CD4-positive, alpha-beta T cell treated with Interleukin-12 subunit alpha and Interleukin-12 subunit beta, for 1 hour (primary cell): ENCODE data around the gene GET3.

Experiments
- DNase-seq: peaks from one replicate; pipeline ENCODE4 v3.0.0-alpha.2; 2020

GET3 gene

GRCh38 chr19:12782424-12783290 lies 45.4 kb downstream of the GET3 start:
- DNase-seq: peak; percentile 94

- peak; percentile 40 for DNase-seq
Observed at GRCh38 chr19:12783291-12783848, 46.1 kb downstream of the GET3 start.

DNA sequence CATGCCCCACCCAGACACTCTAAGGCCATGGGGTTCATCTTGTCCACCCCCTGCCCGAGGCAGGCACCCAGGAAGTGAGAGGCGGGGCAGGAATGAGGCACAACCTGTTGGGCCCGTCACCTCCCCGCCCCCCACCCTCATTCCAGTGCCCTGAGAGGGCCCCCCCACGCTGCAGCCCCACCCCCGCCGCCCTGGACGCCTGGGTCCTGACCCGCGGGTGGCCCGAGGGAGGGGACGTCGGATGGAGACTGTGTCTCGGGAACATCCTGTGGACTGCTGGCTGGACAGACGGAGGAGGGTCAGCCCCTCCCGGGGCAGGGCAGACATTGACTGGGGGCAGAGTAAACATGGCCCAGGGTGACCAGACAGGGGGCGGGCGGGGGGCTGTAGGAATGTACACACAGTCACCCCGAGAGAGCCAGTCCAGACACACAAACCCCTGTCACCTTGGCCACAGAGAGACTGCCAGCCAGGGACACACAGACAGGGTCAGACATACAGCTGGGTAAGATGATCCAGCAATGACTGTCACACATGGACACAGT lies 46.6 kb downstream of the GET3 start:
- DNase-seq: peak; percentile 41

GRCh38 chr19:12784394-12784870 lies 47.1 kb downstream of the GET3 start:
- DNase-seq: peak; percentile 45

- peak; percentile 80 for DNase-seq
Observed at GRCh38 chr19:12784871-12785430, 47.7 kb downstream of the GET3 start.

- DNase-seq: peak; percentile 33
Observed at GRCh38 chr19:12785431-12786031, 48.2 kb downstream of the GET3 start.

DNA sequence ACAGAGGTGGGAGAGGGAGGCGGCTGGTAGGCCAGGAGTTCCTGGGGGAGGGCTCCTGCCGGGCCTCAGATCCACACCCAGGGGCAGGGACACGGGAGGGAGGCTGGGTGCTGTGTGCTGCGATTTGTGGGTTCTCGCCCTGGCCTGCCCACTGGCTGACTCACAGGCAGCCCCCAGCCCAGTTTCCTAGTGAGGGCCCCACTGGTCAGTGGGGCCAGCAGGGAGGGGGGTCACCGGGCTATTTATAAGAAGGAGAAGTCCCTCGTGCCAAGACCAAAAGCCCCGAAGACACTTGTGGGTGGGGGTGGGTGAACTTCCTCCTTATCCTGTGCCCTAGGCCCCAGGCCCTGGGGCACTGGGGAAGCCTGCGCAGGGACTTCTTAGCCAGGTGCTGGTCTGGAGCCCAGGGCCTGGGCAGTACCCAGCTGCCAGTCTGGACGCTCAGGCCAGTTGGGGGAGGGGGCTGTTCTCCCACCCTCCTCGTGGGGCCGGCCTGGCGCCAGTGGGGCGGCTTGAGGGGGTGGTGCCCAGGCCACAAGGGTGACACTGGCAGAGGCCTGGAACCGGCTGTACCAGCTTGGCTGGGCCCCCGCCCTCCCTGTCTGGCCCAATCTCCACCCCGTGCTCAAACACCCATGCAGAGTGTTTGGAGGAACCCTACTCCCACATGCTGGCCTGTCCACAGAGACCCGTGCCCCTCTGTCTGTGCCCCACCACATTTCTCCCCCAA lies 49.0 kb downstream of the GET3 start:
- peak; percentile 42 for DNase-seq

- DNase-seq: no peak
Observed at GRCh38 chr19:12786952-12787351, 49.7 kb downstream of the GET3 start.

- no peak for DNase-seq
Observed at GRCh38 chr19:12787458-12787857, 50.2 kb downstream of the GET3 start.

DNA sequence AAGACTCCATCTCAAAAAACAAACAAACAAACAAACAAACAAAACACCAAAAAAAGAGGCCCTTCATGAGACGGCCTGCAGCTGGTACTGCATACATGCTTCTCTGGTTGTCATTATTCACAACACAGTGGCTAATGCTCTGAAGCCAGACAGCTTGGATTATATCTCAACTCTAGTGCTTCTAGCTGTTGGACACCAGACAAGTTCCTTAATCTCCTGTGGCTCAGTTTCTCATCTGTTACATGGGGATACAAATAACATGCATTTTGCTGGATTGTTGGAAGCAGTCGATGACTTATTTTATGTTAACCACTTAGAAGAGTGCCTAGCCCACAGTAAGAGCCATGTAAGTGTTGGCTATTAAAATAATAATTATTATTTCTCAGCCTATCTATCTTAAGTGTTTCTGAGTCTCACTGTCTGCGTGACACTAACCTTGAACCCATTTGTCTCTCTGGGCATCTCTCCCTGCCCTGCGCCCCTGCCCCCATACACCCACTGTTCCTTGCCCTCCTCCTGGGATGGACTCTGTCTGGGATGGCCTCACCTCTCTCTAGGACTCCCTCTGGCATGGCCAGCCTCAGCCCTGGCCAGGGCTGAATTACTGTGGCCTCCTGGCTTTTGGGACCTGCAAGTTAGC lies 50.9 kb downstream of the GET3 start:
- DNase-seq: no peak

GRCh38 chr19:12788682-12789097 lies 51.4 kb downstream of the GET3 start:
- peak; percentile 81 for DNase-seq

DNA sequence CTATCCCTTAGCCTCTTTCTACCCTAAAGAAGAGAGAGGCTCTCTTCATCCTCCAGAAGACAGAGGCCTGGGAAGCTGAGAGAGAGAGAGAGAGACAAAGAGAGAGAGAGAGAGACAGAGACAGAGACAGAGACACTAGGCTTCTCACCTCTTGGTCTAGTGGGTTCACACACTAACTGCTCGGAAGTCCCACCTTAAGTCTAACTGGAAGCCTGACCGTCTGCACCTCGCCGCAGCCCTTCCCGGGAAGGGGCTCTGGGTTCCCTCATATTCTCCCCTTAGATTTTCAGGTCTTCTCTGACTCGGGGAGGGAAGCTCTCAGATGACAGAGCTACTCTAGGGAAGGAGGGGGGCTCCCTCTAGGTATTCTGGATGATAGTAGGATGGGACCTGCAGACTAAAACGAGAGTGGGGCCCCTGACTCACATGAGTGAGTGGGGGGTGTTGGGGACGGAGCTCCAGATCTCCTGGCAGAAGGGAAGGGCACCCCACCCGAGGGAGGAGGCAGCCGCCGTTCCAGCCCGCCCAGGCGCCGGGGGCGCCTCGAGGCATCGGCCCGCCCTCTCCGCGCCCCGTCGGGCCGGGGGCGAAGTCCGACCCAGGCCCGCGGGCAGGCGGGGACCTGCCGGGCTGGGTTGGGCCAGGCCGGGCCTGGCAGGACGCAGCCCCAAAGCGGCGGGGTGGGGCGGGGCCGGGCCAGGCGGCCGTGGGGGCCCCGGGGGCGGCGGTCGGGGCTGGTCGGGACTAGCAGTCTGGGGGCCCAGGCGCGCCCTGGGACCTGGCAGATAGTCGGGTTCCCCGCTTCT lies 52.0 kb downstream of the GET3 start:
- no peak for DNase-seq

DNA sequence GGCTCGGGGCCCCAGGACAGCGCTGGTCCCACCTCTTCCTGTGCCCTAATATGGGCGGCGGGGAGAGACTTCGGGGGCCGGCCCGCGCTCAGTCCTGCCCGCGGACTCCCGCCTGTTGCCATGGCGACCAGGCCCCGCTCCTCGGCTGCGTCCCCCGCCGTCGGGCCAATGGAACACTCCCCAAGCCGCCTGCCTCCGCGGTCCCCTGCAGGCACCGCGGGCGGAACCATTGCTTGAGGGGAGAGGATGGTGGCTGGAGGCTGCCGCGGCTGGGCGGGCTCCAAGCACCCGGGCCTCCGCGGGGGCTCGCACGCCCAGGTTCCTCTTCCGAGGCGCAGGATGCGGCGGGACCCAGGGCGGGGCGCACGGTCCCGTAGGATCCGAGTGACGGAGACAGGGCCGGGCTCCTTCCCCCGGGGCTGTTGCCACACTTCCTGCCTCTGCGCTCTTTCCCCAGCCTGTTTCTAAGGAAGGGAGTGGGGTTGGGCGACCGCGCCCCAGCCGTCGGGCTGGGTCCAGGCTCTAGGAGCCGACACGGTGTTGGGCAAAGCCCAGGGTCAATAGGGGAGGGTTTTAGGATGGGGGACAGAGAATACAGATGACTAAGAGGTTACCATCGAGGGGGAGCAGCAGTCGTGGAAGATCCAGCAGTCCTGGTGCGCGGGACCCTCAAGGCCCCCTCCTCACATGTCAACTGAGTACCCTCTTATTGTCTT lies 52.8 kb downstream of the GET3 start:
- DNase-seq: peak; percentile 98

DNA sequence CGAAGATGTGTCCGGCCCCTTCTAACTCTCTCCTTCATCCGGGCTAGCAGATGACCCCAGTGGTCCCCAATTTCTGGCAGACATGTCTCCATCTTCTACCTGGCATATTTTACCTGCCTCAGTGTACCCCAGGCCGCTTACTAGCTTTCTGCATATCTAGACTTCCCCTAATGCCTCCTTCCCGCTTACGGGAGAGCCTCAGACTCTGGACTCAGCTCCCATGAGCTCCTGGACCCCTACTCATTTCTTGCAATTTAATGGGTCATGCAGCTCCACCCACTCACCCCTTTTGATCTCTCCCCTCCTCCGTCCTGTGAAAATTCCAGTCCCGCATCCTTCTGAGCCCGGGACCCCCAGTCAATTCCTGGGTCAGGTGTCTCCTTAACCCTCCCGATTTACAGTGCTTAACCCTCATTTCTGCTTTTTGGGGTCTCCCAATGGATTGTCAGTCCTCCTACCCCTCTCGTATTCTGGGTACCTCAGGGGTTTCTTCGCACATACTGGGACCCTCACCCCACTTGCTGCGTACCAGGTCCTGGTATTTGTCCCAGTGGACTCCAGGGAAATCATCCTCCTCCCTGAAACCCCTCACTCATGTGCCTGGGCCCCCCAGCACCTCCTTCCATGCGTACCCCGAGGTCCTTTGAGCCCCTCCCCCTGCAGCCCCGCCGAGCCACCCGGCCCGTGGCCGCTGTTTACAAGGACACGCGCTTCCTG lies 53.5 kb downstream of the GET3 start:
- DNase-seq: peak; percentile 36

DNA sequence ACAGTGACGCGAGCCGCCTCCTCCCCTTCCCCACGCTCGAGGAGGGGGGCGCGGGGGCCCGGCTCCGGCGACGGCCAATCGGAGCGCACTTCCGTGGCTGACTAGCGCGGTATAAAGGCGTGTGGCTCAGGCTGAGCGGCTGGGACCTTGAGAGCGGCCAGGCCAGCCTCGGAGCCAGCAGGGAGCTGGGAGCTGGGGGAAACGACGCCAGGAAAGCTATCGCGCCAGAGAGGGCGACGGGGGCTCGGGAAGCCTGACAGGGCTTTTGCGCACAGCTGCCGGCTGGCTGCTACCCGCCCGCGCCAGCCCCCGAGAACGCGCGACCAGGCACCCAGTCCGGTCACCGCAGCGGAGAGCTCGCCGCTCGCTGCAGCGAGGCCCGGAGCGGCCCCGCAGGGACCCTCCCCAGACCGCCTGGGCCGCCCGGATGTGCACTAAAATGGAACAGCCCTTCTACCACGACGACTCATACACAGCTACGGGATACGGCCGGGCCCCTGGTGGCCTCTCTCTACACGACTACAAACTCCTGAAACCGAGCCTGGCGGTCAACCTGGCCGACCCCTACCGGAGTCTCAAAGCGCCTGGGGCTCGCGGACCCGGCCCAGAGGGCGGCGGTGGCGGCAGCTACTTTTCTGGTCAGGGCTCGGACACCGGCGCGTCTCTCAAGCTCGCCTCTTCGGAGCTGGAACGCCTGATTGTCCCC lies 54.2 kb downstream of the GET3 start, which contains the start of gene JUNB:
JUNB (plus strand) TSS at position 142 of the 706 bp plus-strand sequence; CDS start at position 428, 286 bp downstream.
- peak; percentile 99 for DNase-seq

DNA sequence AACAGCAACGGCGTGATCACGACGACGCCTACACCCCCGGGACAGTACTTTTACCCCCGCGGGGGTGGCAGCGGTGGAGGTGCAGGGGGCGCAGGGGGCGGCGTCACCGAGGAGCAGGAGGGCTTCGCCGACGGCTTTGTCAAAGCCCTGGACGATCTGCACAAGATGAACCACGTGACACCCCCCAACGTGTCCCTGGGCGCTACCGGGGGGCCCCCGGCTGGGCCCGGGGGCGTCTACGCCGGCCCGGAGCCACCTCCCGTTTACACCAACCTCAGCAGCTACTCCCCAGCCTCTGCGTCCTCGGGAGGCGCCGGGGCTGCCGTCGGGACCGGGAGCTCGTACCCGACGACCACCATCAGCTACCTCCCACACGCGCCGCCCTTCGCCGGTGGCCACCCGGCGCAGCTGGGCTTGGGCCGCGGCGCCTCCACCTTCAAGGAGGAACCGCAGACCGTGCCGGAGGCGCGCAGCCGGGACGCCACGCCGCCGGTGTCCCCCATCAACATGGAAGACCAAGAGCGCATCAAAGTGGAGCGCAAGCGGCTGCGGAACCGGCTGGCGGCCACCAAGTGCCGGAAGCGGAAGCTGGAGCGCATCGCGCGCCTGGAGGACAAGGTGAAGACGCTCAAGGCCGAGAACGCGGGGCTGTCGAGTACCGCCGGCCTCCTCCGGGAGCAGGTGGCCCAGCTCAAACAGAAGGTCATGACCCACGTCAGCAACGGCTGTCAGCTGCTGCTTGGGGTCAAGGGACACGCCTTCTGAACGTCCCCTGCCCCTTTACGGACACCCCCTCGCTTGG lies 55.0 kb downstream of the GET3 start:
- DNase-seq: peak; percentile 70

DNA sequence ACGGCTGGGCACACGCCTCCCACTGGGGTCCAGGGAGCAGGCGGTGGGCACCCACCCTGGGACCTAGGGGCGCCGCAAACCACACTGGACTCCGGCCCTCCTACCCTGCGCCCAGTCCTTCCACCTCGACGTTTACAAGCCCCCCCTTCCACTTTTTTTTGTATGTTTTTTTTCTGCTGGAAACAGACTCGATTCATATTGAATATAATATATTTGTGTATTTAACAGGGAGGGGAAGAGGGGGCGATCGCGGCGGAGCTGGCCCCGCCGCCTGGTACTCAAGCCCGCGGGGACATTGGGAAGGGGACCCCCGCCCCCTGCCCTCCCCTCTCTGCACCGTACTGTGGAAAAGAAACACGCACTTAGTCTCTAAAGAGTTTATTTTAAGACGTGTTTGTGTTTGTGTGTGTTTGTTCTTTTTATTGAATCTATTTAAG lies 55.6 kb downstream of the GET3 start:
- DNase-seq: no peak
